Measurements from ENCODE around the gene GARIN3.

DNA sequence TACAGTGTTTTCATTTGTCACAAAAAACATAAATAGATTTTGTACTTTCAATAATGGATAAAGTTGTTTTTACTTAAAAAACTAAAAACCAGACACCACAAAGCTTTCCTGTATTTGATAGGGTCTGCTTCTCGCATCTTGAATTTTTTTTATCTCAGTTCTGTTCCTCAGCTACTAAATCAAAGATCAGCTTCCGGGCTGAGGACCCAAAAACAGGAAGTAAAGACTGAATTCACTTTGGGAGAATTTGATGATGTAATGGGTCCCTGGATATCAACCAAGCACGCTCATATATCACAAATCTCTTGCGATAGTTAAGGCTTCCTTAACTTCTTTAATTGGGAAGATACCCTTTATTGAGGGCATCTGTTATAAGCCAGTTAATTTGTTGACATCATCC is 38.7 kb upstream of the GARIN3 start:
- no peak for TF ChIP-seq ZNF529 (tag by site-specific recombination; IDR thresholded peaks at IDR 0.05; ENCODE audit: insufficient replicate concordance)
- no peak for TF ChIP-seq KLF9 (tag by site-specific recombination; IDR thresholded peaks at IDR 0.05; ENCODE audit: low read depth)
- TF ChIP-seq ZFP41 (tag by site-specific recombination; IDR thresholded peaks at IDR 0.05; ENCODE audit: borderline replicate concordance) = no peak
- TF ChIP-seq, protein P1, sequence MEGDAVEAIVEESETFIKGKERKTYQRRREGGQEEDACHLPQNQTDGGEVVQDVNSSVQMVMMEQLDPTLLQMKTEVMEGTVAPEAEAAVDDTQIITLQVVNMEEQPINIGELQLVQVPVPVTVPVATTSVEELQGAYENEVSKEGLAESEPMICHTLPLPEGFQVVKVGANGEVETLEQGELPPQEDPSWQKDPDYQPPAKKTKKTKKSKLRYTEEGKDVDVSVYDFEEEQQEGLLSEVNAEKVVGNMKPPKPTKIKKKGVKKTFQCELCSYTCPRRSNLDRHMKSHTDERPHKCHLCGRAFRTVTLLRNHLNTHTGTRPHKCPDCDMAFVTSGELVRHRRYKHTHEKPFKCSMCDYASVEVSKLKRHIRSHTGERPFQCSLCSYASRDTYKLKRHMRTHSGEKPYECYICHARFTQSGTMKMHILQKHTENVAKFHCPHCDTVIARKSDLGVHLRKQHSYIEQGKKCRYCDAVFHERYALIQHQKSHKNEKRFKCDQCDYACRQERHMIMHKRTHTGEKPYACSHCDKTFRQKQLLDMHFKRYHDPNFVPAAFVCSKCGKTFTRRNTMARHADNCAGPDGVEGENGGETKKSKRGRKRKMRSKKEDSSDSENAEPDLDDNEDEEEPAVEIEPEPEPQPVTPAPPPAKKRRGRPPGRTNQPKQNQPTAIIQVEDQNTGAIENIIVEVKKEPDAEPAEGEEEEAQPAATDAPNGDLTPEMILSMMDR (tag by site-specific recombination; IDR thresholded peaks at IDR 0.05) = no peak

Measured in HEK293 (cell line).